Suprapubic skin (tissue), 4 donors: Measurements from ENCODE around the gene CPD. TPM values are rescaled to one million over a fixed set of nuclear protein-coding genes. Genes with fewer than 3 reads are reported as not detected.

ENCODE experiments used
- DNase-seq, 2 donors: peaks; one replicate each; pipeline ENCODE4 v3.0.0-alpha.2; 2019; ENCODE audit warnings: low spot score in 2 of 2
- H3K27ac ChIP-seq: fragments of 200-600 bp; sonication (generic); one replicate; pipeline ENCODE4 v1.5.1; 2019
- H3K27me3 ChIP-seq: fragments of 200-600 bp; sonication (generic); one replicate; pipeline ENCODE4 v1.5.1; 2019
- H3K36me3 ChIP-seq: fragments of 200-600 bp; sonication (generic); one replicate; pipeline ENCODE4 v1.5.1; 2019
- H3K4me1 ChIP-seq: fragments of 200-600 bp; sonication (generic); one replicate; pipeline ENCODE4 v1.5.1; 2019
- H3K4me3 ChIP-seq: fragments of 200-600 bp; sonication (generic); one replicate; pipeline ENCODE4 v1.5.1; 2019; ENCODE audit warnings: mild to moderate bottlenecking
- H3K9me3 ChIP-seq: fragments of 200-600 bp; sonication (generic); one replicate; pipeline ENCODE4 v1.5.1; 2019
- EP300 ChIP-seq: sonication (generic); formaldehyde crosslinking; IDR thresholded peaks from one replicate; pipeline ENCODE4 v1.6.1; 2017; ENCODE audit warnings: antibody characterized with exemption
- POLR2A ChIP-seq, 2 donors: fragments of 450-650 bp; IDR thresholded peaks; one replicate each; pipeline ENCODE4 v1.6.1; 2017; ENCODE audit warnings: antibody characterized with exemption in 2 of 2, mild to moderate bottlenecking in 2 of 2, moderate library complexity in 2 of 2
- POLR2AphosphoS5 ChIP-seq, 3 donors: sonication (generic); formaldehyde crosslinking; IDR thresholded peaks; one replicate each; pipeline ENCODE4 v1.6.1; 2017; ENCODE audit warnings: antibody characterized with exemption in 3 of 3
- WGBS: methylation state at CpG from one replicate; pipeline ENCODE4 v1.1.5; 2018; 5-methylcytosine and 5-hydroxymethylcytosine counted together
- total RNA-seq, 4 donors: library from RNA; depleted of rRNA; stranded (reverse); fragments of >200 nt; gene quantifications; one replicate each; pipeline ENCODE4 v1.1.0, GENCODE V29; 2016
- TF ChIP-seq, protein P1 (sequence below), 2 donors: fragments of 200-600 bp in 1 of 2; fragments of 450-650 bp in 1 of 2; sonication (generic) in 1 of 2; IDR thresholded peaks; one replicate each; pipeline ENCODE4 v1.5.1; 2016 to 2019; ENCODE audit warnings: antibody characterized with exemption in 2 of 2, mild to moderate bottlenecking in 1 of 2, moderate library complexity in 1 of 2

The CPD gene
- total RNA-seq, 4 donors from 2014 or later: 38.9 to 60.5 (median 49.4) TPM

DNA sequence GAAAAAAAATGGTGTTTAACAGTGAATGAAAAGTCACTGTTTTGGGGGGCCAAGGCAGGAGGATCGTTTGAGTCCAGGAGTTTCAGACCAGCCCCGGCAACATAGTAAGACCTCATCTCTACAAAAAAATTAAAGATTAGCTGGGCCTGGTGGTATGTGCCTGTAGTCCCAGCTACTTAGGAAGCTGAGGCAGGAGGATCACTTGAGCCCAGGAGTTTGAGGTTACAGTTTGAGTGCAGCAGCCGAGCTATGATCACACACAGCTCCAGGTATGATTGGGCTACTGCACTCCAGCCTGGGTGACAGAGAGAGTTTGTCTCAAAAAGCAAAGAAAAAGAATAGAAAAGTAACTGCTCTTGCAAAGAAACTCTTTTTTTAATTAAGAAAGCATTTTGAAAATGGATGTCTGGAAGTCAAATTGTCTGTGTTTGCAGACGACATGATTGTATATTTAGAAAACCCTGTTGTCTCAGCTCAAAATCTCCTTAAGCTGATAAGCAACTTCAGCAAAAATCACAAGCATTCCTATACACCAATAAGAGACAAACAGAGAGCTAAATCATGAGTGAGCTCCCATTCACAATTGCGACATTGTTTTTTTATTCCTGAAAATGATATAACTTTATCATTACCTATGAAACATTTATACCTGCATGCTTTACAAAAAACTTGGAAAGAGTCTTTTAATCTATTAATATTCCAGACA is 20.5 kb upstream of the CPD start:
- WGBS: 80% methylated on average over 5 of the region's 5 CpGs
- no peak overlapping the region for H3K27ac ChIP-seq

DNA sequence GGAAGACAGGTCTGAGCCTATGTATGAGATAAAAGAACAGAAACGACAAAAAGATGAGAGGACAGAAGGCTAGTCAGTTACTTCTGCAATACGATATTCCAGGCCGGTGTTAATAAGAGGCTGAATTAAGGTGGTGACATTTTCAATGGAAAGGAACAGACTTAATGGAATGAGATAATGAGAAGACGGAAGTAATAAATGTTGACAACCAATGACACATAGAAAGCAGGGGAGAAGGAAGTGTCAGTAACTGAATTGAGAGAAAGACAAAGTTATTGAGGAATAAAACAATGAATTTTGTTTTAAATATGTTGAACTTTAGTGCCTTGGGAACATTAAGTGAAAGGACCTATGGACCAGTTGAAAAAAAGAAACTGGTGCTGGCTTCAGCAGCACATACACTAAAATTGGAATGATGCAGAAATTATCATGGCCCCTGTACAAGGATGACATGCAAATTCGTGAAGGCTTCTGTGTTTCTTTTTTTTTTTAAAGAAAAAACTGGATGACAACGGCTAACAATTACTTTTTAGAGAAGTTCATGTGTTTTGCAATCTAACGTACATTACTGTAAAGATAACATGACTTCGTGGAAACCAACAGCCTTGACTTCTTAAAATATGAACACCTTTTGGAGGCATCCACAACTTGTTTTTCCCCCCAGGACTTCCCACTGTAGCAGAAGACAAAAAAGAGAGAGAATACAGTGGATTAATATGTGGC is 18.5 kb upstream of the CPD start:
- Histone ChIP-seq H3K4me1 (no peaks in the 10 kb centered on the region), H3K4me3 (no peak overlapping the region), H3K27me3 (no peaks in the 10 kb centered on the region), H3K9me3 (peaks cover 5% of the 10 kb centered on the region), H3K36me3 (no peaks in the 10 kb centered on the region), H3K27ac (no peak overlapping the region)
- TF ChIP-seq POLR2A (IDR thresholded peaks at IDR 0.05) (no peak), EP300 (no peak), POLR2AphosphoS5 (IDR thresholded peaks at IDR 0.05) (no peak)
- TF ChIP-seq, protein P1, sequence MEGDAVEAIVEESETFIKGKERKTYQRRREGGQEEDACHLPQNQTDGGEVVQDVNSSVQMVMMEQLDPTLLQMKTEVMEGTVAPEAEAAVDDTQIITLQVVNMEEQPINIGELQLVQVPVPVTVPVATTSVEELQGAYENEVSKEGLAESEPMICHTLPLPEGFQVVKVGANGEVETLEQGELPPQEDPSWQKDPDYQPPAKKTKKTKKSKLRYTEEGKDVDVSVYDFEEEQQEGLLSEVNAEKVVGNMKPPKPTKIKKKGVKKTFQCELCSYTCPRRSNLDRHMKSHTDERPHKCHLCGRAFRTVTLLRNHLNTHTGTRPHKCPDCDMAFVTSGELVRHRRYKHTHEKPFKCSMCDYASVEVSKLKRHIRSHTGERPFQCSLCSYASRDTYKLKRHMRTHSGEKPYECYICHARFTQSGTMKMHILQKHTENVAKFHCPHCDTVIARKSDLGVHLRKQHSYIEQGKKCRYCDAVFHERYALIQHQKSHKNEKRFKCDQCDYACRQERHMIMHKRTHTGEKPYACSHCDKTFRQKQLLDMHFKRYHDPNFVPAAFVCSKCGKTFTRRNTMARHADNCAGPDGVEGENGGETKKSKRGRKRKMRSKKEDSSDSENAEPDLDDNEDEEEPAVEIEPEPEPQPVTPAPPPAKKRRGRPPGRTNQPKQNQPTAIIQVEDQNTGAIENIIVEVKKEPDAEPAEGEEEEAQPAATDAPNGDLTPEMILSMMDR (IDR thresholded peaks at IDR 0.05): no peak
- 74% methylated on average over 8 of the region's 8 CpGs for WGBS
- no peak for DNase-seq

More for the DNA sequence above, 20.5 kb upstream of the CPD start:
- Histone ChIP-seq H3K27me3 (no peaks in the 10 kb centered on the region), H3K36me3 (no peaks in the 10 kb centered on the region), H3K4me3 (no peak overlapping the region), H3K9me3 (peaks cover 5% of the 10 kb centered on the region), H3K4me1 (no peaks in the 10 kb centered on the region)
- DNase-seq: no peak
- TF ChIP-seq POLR2AphosphoS5 (IDR thresholded peaks at IDR 0.05) (no peak), EP300 (no peak), POLR2A (IDR thresholded peaks at IDR 0.05) (no peak)
- TF ChIP-seq, protein P1 (IDR thresholded peaks at IDR 0.05): no peak

DNA sequence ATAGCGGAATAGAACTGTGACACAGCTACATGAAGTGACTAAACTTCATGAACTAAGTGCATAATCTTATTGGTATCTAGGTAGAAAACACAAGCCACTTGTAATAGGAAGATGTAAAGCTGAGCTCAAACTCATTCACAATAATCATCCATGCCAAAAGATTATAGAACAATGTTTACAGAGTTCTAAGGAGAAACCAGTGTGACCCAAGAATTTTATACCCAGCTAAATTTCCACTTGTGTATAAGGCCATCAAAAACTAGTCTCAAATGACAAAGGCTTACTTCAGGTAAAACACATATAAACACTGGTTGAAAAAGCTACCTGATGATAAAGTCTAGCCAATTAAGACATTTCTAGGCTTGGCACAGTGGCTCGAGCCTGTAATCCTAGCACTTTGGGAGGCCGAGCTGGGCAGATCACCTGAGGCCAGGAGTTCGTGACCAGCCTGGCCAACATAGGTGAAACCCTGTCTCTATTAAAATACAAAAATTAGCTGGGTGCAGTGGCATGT is 16.9 kb upstream of the CPD start:
- no peak overlapping the region for H3K27ac ChIP-seq
- peaks cover 5% of the 10 kb centered on the region for H3K9me3 ChIP-seq
- H3K27me3 ChIP-seq: no peaks in the 10 kb centered on the region
- no peak overlapping the region for H3K4me3 ChIP-seq
- no peak for TF ChIP-seq POLR2AphosphoS5 (IDR thresholded peaks at IDR 0.05)
- no peak for TF ChIP-seq POLR2A (IDR thresholded peaks at IDR 0.05)
- TF ChIP-seq EP300: no peak
- TF ChIP-seq, protein P1 (IDR thresholded peaks at IDR 0.05): no peak
- H3K4me1 ChIP-seq: no peaks in the 10 kb centered on the region
- H3K36me3 ChIP-seq: no peaks in the 10 kb centered on the region
- no peak for DNase-seq
- WGBS: 92% methylated on average over 4 of the region's 4 CpGs

DNA sequence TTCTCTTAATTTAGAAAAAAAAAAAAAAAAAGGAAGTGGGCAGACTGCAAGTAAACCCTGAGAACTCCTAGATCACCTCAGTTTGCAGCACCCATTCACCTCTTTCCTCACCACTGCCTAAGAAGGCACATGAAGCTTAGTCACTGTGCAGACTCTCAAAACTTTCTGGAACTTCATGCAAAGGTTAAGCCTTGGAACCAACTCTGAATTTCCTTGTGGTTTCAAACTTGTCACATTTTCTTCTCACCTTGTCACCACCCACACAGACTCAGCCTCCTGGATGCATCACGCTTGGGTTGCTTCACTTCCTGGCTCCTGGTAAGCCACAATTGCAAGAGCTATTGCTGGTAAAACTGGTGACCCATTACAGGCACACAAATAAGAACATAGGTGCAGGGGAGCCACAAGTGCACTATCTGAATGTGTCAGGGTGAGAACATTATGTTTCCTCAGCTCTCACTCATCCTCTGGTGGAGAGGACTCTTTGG is 15.0 kb upstream of the CPD start:
- no peaks in the 10 kb centered on the region for H3K27me3 ChIP-seq
- H3K27ac ChIP-seq: no peak overlapping the region
- TF ChIP-seq POLR2AphosphoS5 (IDR thresholded peaks at IDR 0.05): no peak
- TF ChIP-seq EP300: peak; percentile 43
- 20% methylated on average over 1 of the region's 1 CpG for WGBS
- no peak overlapping the region for H3K4me3 ChIP-seq
- no peak for DNase-seq
- peaks cover 5% of the 10 kb centered on the region for H3K9me3 ChIP-seq
- no peaks in the 10 kb centered on the region for H3K4me1 ChIP-seq
- H3K36me3 ChIP-seq: no peaks in the 10 kb centered on the region

DNA sequence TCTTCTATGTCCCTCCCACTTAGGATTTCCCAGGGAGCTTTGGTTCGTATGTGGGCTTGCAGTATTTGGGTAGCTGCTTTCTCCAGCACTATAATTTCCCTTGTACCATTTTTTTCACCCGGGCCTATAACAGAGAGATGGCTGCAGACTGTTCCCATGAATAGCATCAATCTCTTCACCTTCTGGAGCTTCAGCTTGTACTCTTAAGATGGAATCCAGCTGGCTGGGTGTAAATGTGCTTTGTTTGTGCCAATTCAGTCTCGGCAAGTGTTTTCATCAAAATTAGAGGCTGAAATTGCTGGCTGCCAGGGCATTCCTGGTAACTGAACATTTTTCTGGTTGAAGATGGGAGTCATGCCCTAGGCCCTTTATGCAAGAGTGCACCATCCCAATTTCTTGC is 12.2 kb upstream of the CPD start:
- Histone ChIP-seq H3K27me3 (no peaks in the 10 kb centered on the region), H3K4me3 (no peak overlapping the region), H3K4me1 (no peaks in the 10 kb centered on the region), H3K27ac (no peak overlapping the region), H3K9me3 (peaks cover 5% of the 10 kb centered on the region), H3K36me3 (no peaks in the 10 kb centered on the region)
- WGBS: 72% methylated on average over 3 of the region's 3 CpGs
- TF ChIP-seq EP300: no peak
- TF ChIP-seq, protein P1 (IDR thresholded peaks at IDR 0.05): no peak
- TF ChIP-seq POLR2A (IDR thresholded peaks at IDR 0.05): no peak
- no peak for TF ChIP-seq POLR2AphosphoS5 (IDR thresholded peaks at IDR 0.05)
- no peak for DNase-seq
